A549 (cell line): Measurements from ENCODE around the gene EXOC7.

ENCODE experiments used
- CBX2 ChIP-seq: fragments of 200-600 bp; sonication (generic); IDR thresholded peaks from 2 replicates; pipeline ENCODE4 v1.6.1; 2016; ENCODE audit warnings: low read depth, mild to moderate bottlenecking, borderline replicate concordance
- GATA3 ChIP-seq: IDR thresholded peaks from 2 replicates; pipeline ENCODE4 v1.6.1; 2012; ENCODE audit warnings: borderline replicate concordance
- JUNB ChIP-seq: fragments of >200 bp; sonication (Bioruptor Twin); formaldehyde crosslinking; IDR thresholded peaks from 2 replicates; pipeline ENCODE4 v1.6.1; 2016
- MYC ChIP-seq: IDR thresholded peaks from 2 replicates; pipeline ENCODE4 v1.6.1; 2012; ENCODE audit warnings: mild to moderate bottlenecking, inconsistent platforms, low read length, improper control_type of control experiment, borderline replicate concordance
- PHF8 ChIP-seq: fragments of 200-600 bp; sonication (generic); IDR thresholded peaks from 2 replicates; pipeline ENCODE4 v1.6.1; 2016; ENCODE audit warnings: low read depth, mild to moderate bottlenecking, antibody characterized with exemption, moderate library complexity, borderline replicate concordance
- POLR2A ChIP-seq: IDR thresholded peaks from 2 replicates; pipeline ENCODE4 v1.6.1; 2012; ENCODE audit warnings: mild to moderate bottlenecking, low read length
- RCOR1 ChIP-seq: fragments of 150-350 bp; IDR thresholded peaks from 2 replicates; pipeline ENCODE4 v1.6.1; 2014; ENCODE audit warnings: antibody characterized with exemption, low read length, low read depth
- SMC3 ChIP-seq: fragments of >200 bp; sonication (Bioruptor Twin); formaldehyde crosslinking; IDR thresholded peaks from 3 replicates; pipeline ENCODE4 v1.6.1; 2018; ENCODE audit warnings: inconsistent platforms
- SREBF2 ChIP-seq: fragments of 450-650 bp; IDR thresholded peaks from 2 replicates; pipeline ENCODE4 v1.6.1; 2014; ENCODE audit warnings: mild to moderate bottlenecking, moderate library complexity
- TF ChIP-seq, protein P1 (sequence below): fragments of >200 bp; sonication (Bioruptor Twin); formaldehyde crosslinking; IDR thresholded peaks from 3 replicates; pipeline ENCODE4 v1.5.1; 2016
- TF ChIP-seq, protein P2 (sequence below): IDR thresholded peaks from 2 replicates; pipeline ENCODE4 v1.6.1; 2012; ENCODE audit warnings: low read depth, borderline replicate concordance

DNA sequence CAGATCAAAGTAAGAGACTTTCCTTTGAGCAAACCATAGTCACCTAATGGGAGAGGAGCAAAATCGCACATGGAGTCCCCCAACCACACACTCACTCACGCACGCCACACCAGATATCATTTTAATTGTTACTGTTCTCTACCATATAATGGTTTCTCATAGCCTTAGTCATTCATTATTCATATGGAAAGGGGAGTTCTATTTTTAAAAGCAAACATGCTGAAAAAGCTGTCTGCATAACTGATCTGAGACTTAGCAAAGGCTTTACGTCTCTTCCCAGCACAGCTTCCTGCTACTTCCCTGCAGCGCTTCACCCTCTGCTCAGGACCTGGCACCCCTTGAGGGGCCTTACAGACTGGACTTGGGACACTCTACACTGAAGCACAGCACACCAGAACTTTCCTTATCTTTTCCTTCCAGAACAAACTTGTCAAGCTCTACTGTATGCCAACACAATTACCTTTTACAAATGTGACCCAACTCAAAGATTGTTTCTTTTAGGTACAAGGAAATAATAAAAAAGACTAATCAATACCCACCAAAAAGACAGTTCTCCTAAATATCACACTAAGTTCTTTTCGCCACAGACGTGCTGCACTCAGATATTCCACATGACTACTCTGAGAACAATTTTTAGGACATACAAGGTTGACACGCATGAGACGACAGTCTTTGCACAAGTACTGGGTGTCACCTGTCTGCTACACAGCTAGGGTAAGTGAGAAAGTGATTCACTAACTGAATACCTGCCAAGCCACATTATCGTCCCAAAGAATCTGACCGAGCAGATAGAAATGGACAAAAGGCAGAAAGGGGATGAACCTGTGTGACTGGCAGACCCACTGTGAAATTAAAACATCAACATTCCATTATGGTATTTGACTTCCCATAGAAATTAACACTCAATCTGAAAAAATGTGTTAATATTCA, 52.8 kb downstream of the EXOC7 start:
- TF ChIP-seq, protein P1, sequence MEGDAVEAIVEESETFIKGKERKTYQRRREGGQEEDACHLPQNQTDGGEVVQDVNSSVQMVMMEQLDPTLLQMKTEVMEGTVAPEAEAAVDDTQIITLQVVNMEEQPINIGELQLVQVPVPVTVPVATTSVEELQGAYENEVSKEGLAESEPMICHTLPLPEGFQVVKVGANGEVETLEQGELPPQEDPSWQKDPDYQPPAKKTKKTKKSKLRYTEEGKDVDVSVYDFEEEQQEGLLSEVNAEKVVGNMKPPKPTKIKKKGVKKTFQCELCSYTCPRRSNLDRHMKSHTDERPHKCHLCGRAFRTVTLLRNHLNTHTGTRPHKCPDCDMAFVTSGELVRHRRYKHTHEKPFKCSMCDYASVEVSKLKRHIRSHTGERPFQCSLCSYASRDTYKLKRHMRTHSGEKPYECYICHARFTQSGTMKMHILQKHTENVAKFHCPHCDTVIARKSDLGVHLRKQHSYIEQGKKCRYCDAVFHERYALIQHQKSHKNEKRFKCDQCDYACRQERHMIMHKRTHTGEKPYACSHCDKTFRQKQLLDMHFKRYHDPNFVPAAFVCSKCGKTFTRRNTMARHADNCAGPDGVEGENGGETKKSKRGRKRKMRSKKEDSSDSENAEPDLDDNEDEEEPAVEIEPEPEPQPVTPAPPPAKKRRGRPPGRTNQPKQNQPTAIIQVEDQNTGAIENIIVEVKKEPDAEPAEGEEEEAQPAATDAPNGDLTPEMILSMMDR = no peak
- TF ChIP-seq SMC3 (no peak), SREBF2 (no peak), POLR2A (no peak), JUNB (no peak), GATA3 (no peak), CBX2 (no peak), RCOR1 (no peak), PHF8 (no peak), MYC (no peak)
- TF ChIP-seq, protein P2, sequence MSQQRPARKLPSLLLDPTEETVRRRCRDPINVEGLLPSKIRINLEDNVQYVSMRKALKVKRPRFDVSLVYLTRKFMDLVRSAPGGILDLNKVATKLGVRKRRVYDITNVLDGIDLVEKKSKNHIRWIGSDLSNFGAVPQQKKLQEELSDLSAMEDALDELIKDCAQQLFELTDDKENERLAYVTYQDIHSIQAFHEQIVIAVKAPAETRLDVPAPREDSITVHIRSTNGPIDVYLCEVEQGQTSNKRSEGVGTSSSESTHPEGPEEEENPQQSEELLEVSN = no peak
